WTC11 (cell line): ENCODE data around the gene LRRC66. TPM values are rescaled to one million over a fixed set of nuclear protein-coding genes. Genes with fewer than 3 reads are reported as not detected.

ENCODE experiments used
- ATAC-seq: fragments of 200-7000 bp; cut with Tn5 transposase; 2 replicates; pipeline ENCODE4 v1.10.0; 2021; ENCODE audit warnings: mild to moderate bottlenecking, moderate library complexity
- CTCF ChIA-PET: fragments of 300-600 bp; sonication (Branson Sonifier 250); formaldehyde crosslinking; loops from one replicate; lab custom pipeline; 2021; ENCODE audit warnings: antibody characterized with exemption; lab: Charles Lee
- POLR2A ChIA-PET: fragments of 350-600 bp; sonication (Branson Sonifier 250); formaldehyde crosslinking; loops from one replicate; lab custom pipeline; 2021; ENCODE audit warnings: antibody characterized with exemption; lab: Charles Lee
- DNase-seq: peaks from one replicate; pipeline ENCODE4 v3.0.0; 2021; ENCODE audit warnings: low spot score
- H3K27ac Mint-ChIP-seq: 2 replicates; pipeline ENCODE4 v1.8.0; 2021; ENCODE audit warnings: mixed read lengths
- H3K27me3 Mint-ChIP-seq: 2 replicates; pipeline ENCODE4 v1.8.0; 2021; ENCODE audit warnings: low read depth, mild to moderate bottlenecking, moderate library complexity, mixed read lengths
- H3K36me3 Mint-ChIP-seq: 2 replicates; pipeline ENCODE4 v1.8.0; 2021; ENCODE audit warnings: mixed read lengths
- H3K4me1 Mint-ChIP-seq: 2 replicates; pipeline ENCODE4 v1.8.0; 2022; ENCODE audit warnings: mixed read lengths
- H3K4me3 Mint-ChIP-seq: 2 replicates; pipeline ENCODE4 v1.8.0; 2021; ENCODE audit warnings: mild to moderate bottlenecking, moderate library complexity, mixed read lengths
- H3K9me3 Mint-ChIP-seq: 2 replicates; pipeline ENCODE4 v1.8.0; 2021; ENCODE audit warnings: mixed read lengths
- ARID4B ChIP-seq: sonication (generic); formaldehyde crosslinking; IDR thresholded peaks from 2 replicates; pipeline ENCODE4 v1.8.0; 2023; ENCODE audit warnings: missing genetic modification reagents, mild to moderate bottlenecking, borderline replicate concordance
- EMX1 ChIP-seq: fragments of 250-450 bp; sonication (Bioruptor Pico); IDR thresholded peaks from 2 replicates; pipeline ENCODE4 v1.8.0; 2021; ENCODE audit warnings: mild to moderate bottlenecking
- FOXK1 ChIP-seq: sonication (generic); formaldehyde crosslinking; IDR thresholded peaks from 2 replicates; pipeline ENCODE4 v1.8.0; 2022; ENCODE audit warnings: mild to moderate bottlenecking, moderate library complexity, missing genetic modification reagents
- GRHL2 ChIP-seq: fragments of 250-450 bp; sonication (Bioruptor Pico); IDR thresholded peaks from 2 replicates; pipeline ENCODE4 v1.8.0; 2022; ENCODE audit warnings: mild to moderate bottlenecking, moderate library complexity; ENCODE audit not compliant: insufficient replicate concordance, severe bottlenecking
- HMGXB4 ChIP-seq: sonication (generic); formaldehyde crosslinking; IDR thresholded peaks from 2 replicates; pipeline ENCODE4 v1.8.1; 2023; ENCODE audit warnings: mild to moderate bottlenecking, moderate library complexity, missing genetic modification reagents
- MAX ChIP-seq: sonication (generic); formaldehyde crosslinking; IDR thresholded peaks from 2 replicates; pipeline ENCODE4 v1.8.0; 2022; ENCODE audit warnings: mild to moderate bottlenecking, missing genetic modification reagents
- NR3C1 ChIP-seq: sonication (generic); formaldehyde crosslinking; conservative IDR thresholded peaks from 2 replicates; pipeline ENCODE4 v1.8.1; 2023; ENCODE audit warnings: low read depth, mild to moderate bottlenecking, missing genetic modification reagents
- STAT6 ChIP-seq: sonication (generic); formaldehyde crosslinking; conservative IDR thresholded peaks from 2 replicates; pipeline ENCODE4 v1.8.1; 2023; ENCODE audit warnings: mild to moderate bottlenecking, low read depth, missing genetic modification reagents, moderate library complexity
- TEAD1 ChIP-seq: sonication (generic); formaldehyde crosslinking; IDR thresholded peaks from 2 replicates; pipeline ENCODE4 v1.8.0; 2022; ENCODE audit warnings: mild to moderate bottlenecking, missing genetic modification reagents
- TP53 ChIP-seq: sonication (generic); formaldehyde crosslinking; IDR thresholded peaks from 2 replicates; pipeline ENCODE4 v1.8.1; 2023; ENCODE audit warnings: mild to moderate bottlenecking, missing genetic modification reagents
- ZNF121 ChIP-seq: sonication (generic); formaldehyde crosslinking; IDR thresholded peaks from 2 replicates; pipeline ENCODE4 v1.8.0; 2023; ENCODE audit warnings: missing genetic modification reagents
- ZNF232 ChIP-seq: sonication (generic); formaldehyde crosslinking; IDR thresholded peaks from 2 replicates; pipeline ENCODE4 v1.8.0; 2022; ENCODE audit warnings: mild to moderate bottlenecking, missing genetic modification reagents
- ZNF512 ChIP-seq: sonication (generic); formaldehyde crosslinking; IDR thresholded peaks from 2 replicates; pipeline ENCODE4 v1.8.1; 2022; ENCODE audit warnings: missing genetic modification reagents, borderline replicate concordance
- total RNA-seq: library from RNA; stranded (reverse); gene quantifications from 3 replicates; pipeline ENCODE4 v1.2.3, GENCODE V29; 2021

LRRC66 gene
- total RNA-seq, 1 experiment from 2014 or later, result not detected

- POLR2A ChIA-PET, result interaction anchor here (0.8 kb wide), 1 partner anchor 14 kb away, joined by 4 read pairs; the partner anchor contains the start of gene SGCB
- TF ChIP-seq HMGXB4 (CRISPR knock-in tag) (peak; percentile 25; the same call in 1 of the 2 replicates), EMX1 (CRISPR knock-in tag) (no peak), FOXK1 (peak; percentile 49; the same call in 1 of the 2 replicates), STAT6 (CRISPR knock-in tag) (0 out of 2 replicates have a peak, but pooled peaks have one; percentile 66), ZNF512 (no peak), ZNF121 (CRISPR knock-in tag) (peak; percentile 65; the same call in 1 of the 2 replicates), GRHL2 (CRISPR knock-in tag) (no peak), ARID4B (peak; percentile 57; the same call in 1 of the 2 replicates), MAX (CRISPR knock-in tag) (peak; percentile 73; the same call in 1 of the 2 replicates), ZNF232 (CRISPR knock-in tag) (peak; percentile 80; the same call in 1 of the 2 replicates), NR3C1 (no peak), TEAD1 (CRISPR knock-in tag) (peak; percentile 50; the same call in 1 of the 2 replicates), TP53 (CRISPR knock-in tag) (peak; percentile 92)
- peak overlapping the region; percentile 80 for H3K27ac Mint-ChIP-seq
- peaks cover 12% of the 10 kb centered on the region for H3K9me3 Mint-ChIP-seq
- ATAC-seq (peak; percentile 97), DNase-seq (peak; percentile 91)
- H3K36me3 Mint-ChIP-seq, result peaks cover 12% of the 10 kb centered on the region
- peak overlapping the region; percentile 87 for H3K4me3 Mint-ChIP-seq
- CTCF ChIA-PET, result no interaction called here
- peaks cover 36% of the 10 kb centered on the region for H3K4me1 Mint-ChIP-seq
- peaks cover 24% of the 10 kb centered on the region for H3K27me3 Mint-ChIP-seq
These were observed 31.7 kb upstream of the LRRC66 start for GRCh38 chr4:52051615-52052474.
